HG02970 (cell line): ENCODE measurements around the gene PLXNA4.

Experiments
- ATAC-seq: cut with Tn5 transposase; IDR thresholded peaks from one replicate; pipeline ENCODE4 v1.9.1; 2021; ENCODE audit warnings: mild to moderate bottlenecking, moderate library complexity, moderate number of reproducible peaks; ENCODE audit not compliant: unreplicated experiment, low FRiP score

The PLXNA4 gene

GRCh38 chr7:132135746-132136385, 440.4 kb downstream of the PLXNA4 start:
- ATAC-seq, result no peak

GRCh38 chr7:132134814-132135445, 441.3 kb downstream of the PLXNA4 start:
- no peak for ATAC-seq

GRCh38 chr7:132133501-132133900, 442.8 kb downstream of the PLXNA4 start:
- no peak for ATAC-seq

GRCh38 chr7:132131196-132131595, 445.1 kb downstream of the PLXNA4 start:
- no peak for ATAC-seq

- no peak for ATAC-seq
Measured at GRCh38 chr7:132130497-132130896, 445.8 kb downstream of the PLXNA4 start.

GRCh38 chr7:132125872-132126595, 450.2 kb downstream of the PLXNA4 start:
- ATAC-seq, result no peak

GRCh38 chr7:132125096-132125495, 451.2 kb downstream of the PLXNA4 start:
- no peak for ATAC-seq

- no peak for ATAC-seq
Measured at GRCh38 chr7:132124575-132124974, 451.7 kb downstream of the PLXNA4 start.

GRCh38 chr7:132123773-132124172, 452.5 kb downstream of the PLXNA4 start:
- no peak for ATAC-seq

- no peak for ATAC-seq
Measured at GRCh38 chr7:132122901-132123300, 453.4 kb downstream of the PLXNA4 start.

- ATAC-seq, result no peak
Measured at GRCh38 chr7:132121987-132122386, 454.3 kb downstream of the PLXNA4 start.

GRCh38 chr7:132118641-132119040, 457.6 kb downstream of the PLXNA4 start:
- ATAC-seq, result no peak

GRCh38 chr7:132117636-132118035, 458.6 kb downstream of the PLXNA4 start:
- no peak for ATAC-seq

- no peak for ATAC-seq
Measured at GRCh38 chr7:132117181-132117580, 459.1 kb downstream of the PLXNA4 start.

GRCh38 chr7:132116369-132116768, 459.9 kb downstream of the PLXNA4 start:
- ATAC-seq, result no peak

GRCh38 chr7:132115758-132116157, 460.5 kb downstream of the PLXNA4 start:
- ATAC-seq, result no peak

GRCh38 chr7:132115028-132115427, 461.2 kb downstream of the PLXNA4 start:
- no peak for ATAC-seq

- no peak for ATAC-seq
Measured at GRCh38 chr7:132114411-132114810, 461.9 kb downstream of the PLXNA4 start.

GRCh38 chr7:132113536-132114371, 462.5 kb downstream of the PLXNA4 start:
- ATAC-seq, result no peak

GRCh38 chr7:132112657-132113056, 463.6 kb downstream of the PLXNA4 start:
- ATAC-seq, result no peak

GRCh38 chr7:132112106-132112505, 464.2 kb downstream of the PLXNA4 start:
- no peak for ATAC-seq
